ENCODE measurements around the gene ITGB4. TPM values are rescaled to one million over a fixed set of nuclear protein-coding genes. Genes with fewer than 3 reads are reported as not detected.

Gene ITGB4
- total and polyA plus RNA-seq, 10 of the 15 experiments (the other 5 are each of a cell fraction or from before 2014, with no cell fraction given), result 0.06 to 1.6 (median 0.27) TPM; not detected in 2

GRCh38 chr17:75698659-75699058 lies 22.6 kb upstream of the ITGB4 start (continued):
- no peak for TF ChIP-seq NKRF (conservative IDR thresholded peaks at IDR 0.05)
- no peak for TF ChIP-seq NFYB (IDR thresholded peaks at IDR 0.05; ENCODE audit: insufficient read depth, low read depth, low read length)
- TF ChIP-seq EZH2 (IDR thresholded peaks at IDR 0.05; ENCODE audit: borderline replicate concordance, control insufficient read depth, low read depth, low read length), result no peak

- H3K4me3 ChIP-seq, result no peak overlapping the region
- H3K4me1 ChIP-seq (ENCODE audit: control insufficient read depth, insufficient read depth, low read length), result no peaks in the 10 kb centered on the region
- H3K9me3 ChIP-seq (replicated peaks; ENCODE audit: control insufficient read depth, insufficient read depth, low read length), result no peaks in the 10 kb centered on the region
- H3K9ac ChIP-seq (ENCODE audit: control insufficient read depth, insufficient read depth, low read length), result no peak overlapping the region
- H4K20me1 ChIP-seq (ENCODE audit: control insufficient read depth, insufficient read depth), result no peaks in the 10 kb centered on the region
- H3K79me2 ChIP-seq (ENCODE audit: control insufficient read depth, insufficient read depth, low read length), result no peaks in the 10 kb centered on the region
- ChIA-PET CTCF (no interaction called here), SMC1A (ENCODE audit: uncharacterized antibody, unreplicated experiment) (no interaction called here), POLR2A (no interaction called here), RAD21 (ENCODE audit: unreplicated experiment) (interaction anchor here (1.2 kb wide), 1 partner anchor 47 kb away, joined by 3 read pairs; no protein-coding TSS in a partner anchor)
- peaks cover 41 to 47% of the 10 kb centered on the region in 2 experiments for H3K36me3 ChIP-seq (ENCODE audit: control insufficient read depth in 2 of 2, insufficient read depth in 2 of 2, low read length in 1 of 2)
- FAIRE-seq, result no peak
- BruUV-seq (replicated peaks), result no TSS peak
- 92% methylated on average over 10 of the region's 10 CpGs for WGBS (ENCODE audit: insufficient coverage, insufficient replicate concordance, low lambda C conversion rate, missing lambda C conversion rate)
- intact Hi-C loops (cut with micrococcal nuclease; ENCODE audit: unreplicated experiment) (no loop called here), in situ Hi-C loops (cut with MboI) (no loop called here)
- DNase-seq (ENCODE audit: low read depth, low spot score), result no peak
- H3K27me3 ChIP-seq (replicated peaks in 1 of 2; ENCODE audit: control insufficient read depth in 2 of 2, insufficient read depth in 2 of 2, low read length in 1 of 2), result no peaks in the 10 kb centered on the region
- H3K4me2 ChIP-seq (ENCODE audit: control insufficient read depth, insufficient read depth), result no peak overlapping the region
- H3K27ac ChIP-seq (ENCODE audit: control insufficient read depth, insufficient read depth), result no peak overlapping the region
- H2AFZ ChIP-seq (ENCODE audit: control insufficient read depth, low read depth, low read length), result no peak overlapping the region
- no peak for TF ChIP-seq RCOR1 (conservative IDR thresholded peaks at IDR 0.05; ENCODE audit: low read depth, low read length)
- TF ChIP-seq ZBTB4 (CRISPR knock-in tag; IDR thresholded peaks at IDR 0.05), result no peak
- TF ChIP-seq, protein P1, sequence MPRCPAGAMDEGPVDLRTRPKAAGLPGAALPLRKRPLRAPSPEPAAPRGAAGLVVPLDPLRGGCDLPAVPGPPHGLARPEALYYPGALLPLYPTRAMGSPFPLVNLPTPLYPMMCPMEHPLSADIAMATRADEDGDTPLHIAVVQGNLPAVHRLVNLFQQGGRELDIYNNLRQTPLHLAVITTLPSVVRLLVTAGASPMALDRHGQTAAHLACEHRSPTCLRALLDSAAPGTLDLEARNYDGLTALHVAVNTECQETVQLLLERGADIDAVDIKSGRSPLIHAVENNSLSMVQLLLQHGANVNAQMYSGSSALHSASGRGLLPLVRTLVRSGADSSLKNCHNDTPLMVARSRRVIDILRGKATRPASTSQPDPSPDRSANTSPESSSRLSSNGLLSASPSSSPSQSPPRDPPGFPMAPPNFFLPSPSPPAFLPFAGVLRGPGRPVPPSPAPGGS (IDR thresholded peaks at IDR 0.05; ENCODE audit: borderline replicate concordance, insufficient read depth, low read depth, low read length, poor library complexity, severe bottlenecking), result no peak
- ATAC-seq, result no peak
These were observed 20.0 kb upstream of the ITGB4 start for GRCh38 chr17:75701288-75701687.
